GM13976 (cell line): Measurements from ENCODE around the gene ETAA1.

Experiments
- DNase-seq: peaks from one replicate; pipeline ENCODE4 v3.0.0; 2012; ENCODE audit warnings: low spot score
- CTCF ChIP-seq: IDR thresholded peaks from 2 replicates; pipeline ENCODE4 v1.5.1; 2012; ENCODE audit warnings: borderline replicate concordance, mild to moderate bottlenecking; ENCODE audit not compliant: insufficient read depth; ENCODE audit errors: extremely low read depth, missing control alignments, control extremely low read depth
- in situ Hi-C: fragments of 300-500 bp; cut with MboI; formaldehyde crosslinking; loops from one replicate; pipeline ENCODE4 v1.12.0; 2022; ENCODE audit warnings: low sequenced_read_pairs, mixed read lengths, inconsistent platforms; ENCODE audit not compliant: unreplicated experiment

The ETAA1 gene

DNA sequence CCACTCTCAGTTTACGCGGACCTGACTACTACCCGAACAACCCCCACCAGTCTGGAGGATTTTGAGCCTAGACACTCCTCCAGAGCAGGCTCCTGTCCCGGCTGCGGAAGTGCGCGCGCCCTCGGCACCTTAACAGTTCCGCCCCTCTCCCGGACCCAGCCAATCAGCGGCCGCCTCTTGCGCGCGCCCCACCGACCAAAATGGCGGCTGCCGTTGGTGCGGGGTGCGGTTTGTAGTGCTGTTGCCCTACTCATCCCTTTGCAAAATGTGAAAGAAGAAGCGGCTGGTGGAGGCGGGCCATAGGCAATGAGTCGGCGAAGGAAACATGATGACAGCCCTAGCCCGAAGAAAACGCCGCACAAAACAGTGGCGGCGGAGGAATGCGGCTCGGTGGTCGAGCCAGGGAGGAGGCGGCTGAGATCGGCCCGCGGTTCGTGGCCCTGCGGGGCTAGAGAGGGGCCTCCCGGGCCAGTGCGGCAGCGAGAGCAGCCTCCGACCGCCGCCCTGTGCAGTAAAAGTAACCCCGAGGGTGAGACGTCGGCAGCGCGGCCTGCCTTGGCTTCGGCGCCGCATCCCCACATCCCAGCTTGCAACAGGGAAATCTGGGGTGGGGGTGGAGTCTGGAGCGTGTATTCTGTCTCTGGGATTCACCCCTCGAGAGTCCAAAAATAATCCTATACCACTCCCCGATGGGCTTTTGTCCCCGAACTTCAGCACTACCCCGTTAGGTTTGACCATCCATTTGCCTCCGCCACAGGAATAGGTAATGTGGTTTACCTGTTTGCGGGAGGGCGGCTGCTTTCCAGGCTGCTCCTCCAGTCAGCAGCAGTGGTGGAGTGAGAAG lies at the start of gene ETAA1:
TSS of gene ETAA1 (plus strand) at position 191 of the 844 bp plus-strand sequence. CDS start at position 307, 116 bp downstream.
- DNase-seq = peak; percentile 96
- in situ Hi-C loops = no loop called here
- no peak for TF ChIP-seq CTCF

GRCh38 chr2:67366832-67367412 lies 30.2 kb upstream of the ETAA1 start:
- DNase-seq = no peak
- TF ChIP-seq CTCF = no peak
- in situ Hi-C loops = no loop called here

GRCh38 chr2:67374481-67374880 lies 22.7 kb upstream of the ETAA1 start:
- no peak for DNase-seq
- no peak for TF ChIP-seq CTCF
- in situ Hi-C loops = no loop called here

GRCh38 chr2:67374949-67375348 lies 22.2 kb upstream of the ETAA1 start:
- DNase-seq = no peak
- TF ChIP-seq CTCF = no peak
- in situ Hi-C loops = no loop called here

DNA sequence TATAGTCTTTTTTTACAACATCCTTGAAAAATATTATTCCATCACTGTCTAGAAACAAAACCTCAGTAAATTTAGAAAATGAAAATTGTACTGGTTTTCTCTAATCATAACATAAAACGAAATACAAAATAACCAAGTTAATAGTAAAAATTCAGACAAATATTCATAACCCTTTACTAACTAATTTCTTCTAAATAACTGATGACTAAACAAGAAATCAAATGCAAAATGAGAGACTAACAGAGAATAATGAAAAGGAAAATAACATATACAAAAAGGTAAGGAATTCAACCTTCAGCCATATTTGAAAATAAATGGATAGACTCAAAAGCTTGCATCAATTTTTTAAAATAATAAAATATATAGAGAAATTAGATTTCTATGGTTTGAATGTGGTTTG lies 18.6 kb upstream of the ETAA1 start:
- in situ Hi-C loops = no loop called here
- no peak for TF ChIP-seq CTCF
- no peak for DNase-seq

- DNase-seq = no peak
- in situ Hi-C loops = no loop called here
- no peak for TF ChIP-seq CTCF
Observed at GRCh38 chr2:67379048-67379447, 18.1 kb upstream of the ETAA1 start.
